Measurements from ENCODE around the gene BRCA2.

GRCh38 chr13:32281096-32281495 lies 34.2 kb upstream of the BRCA2 start:
- no peak for TF ChIP-seq POLR2A (IDR thresholded peaks at IDR 0.05)
- TF ChIP-seq, protein P1, sequence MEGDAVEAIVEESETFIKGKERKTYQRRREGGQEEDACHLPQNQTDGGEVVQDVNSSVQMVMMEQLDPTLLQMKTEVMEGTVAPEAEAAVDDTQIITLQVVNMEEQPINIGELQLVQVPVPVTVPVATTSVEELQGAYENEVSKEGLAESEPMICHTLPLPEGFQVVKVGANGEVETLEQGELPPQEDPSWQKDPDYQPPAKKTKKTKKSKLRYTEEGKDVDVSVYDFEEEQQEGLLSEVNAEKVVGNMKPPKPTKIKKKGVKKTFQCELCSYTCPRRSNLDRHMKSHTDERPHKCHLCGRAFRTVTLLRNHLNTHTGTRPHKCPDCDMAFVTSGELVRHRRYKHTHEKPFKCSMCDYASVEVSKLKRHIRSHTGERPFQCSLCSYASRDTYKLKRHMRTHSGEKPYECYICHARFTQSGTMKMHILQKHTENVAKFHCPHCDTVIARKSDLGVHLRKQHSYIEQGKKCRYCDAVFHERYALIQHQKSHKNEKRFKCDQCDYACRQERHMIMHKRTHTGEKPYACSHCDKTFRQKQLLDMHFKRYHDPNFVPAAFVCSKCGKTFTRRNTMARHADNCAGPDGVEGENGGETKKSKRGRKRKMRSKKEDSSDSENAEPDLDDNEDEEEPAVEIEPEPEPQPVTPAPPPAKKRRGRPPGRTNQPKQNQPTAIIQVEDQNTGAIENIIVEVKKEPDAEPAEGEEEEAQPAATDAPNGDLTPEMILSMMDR (IDR thresholded peaks at IDR 0.05): no peak
- no peak for TF ChIP-seq EP300 (IDR thresholded peaks at IDR 0.05)
- TF ChIP-seq POLR2AphosphoS5 (IDR thresholded peaks at IDR 0.05): no peak
